ENCODE data around the gene PCSK9.

GRCh38 chr1:55010194-55010886, 29.0 kb upstream of the PCSK9 start:
- TF ChIP-seq POLR2A (IDR thresholded peaks at IDR 0.05; ENCODE audit: low read length) (no peak), MAFK (IDR thresholded peaks at IDR 0.05; ENCODE audit: partially characterized antibody) (no peak), CTCF (IDR thresholded peaks at IDR 0.05) (no peak), KDM5A (IDR thresholded peaks at IDR 0.05) (no peak), CEBPB (IDR thresholded peaks at IDR 0.05) (no peak), REST (IDR thresholded peaks at IDR 0.05) (no peak), RNF2 (IDR thresholded peaks at IDR 0.05; ENCODE audit: borderline replicate concordance, low read depth) (no peak), USF2 (IDR thresholded peaks at IDR 0.05) (no peak), RCOR1 (IDR thresholded peaks at IDR 0.05; ENCODE audit: low read depth, low read length) (no peak), BHLHE40 (IDR thresholded peaks at IDR 0.05; ENCODE audit: low read depth, low read length) (no peak), MAX (IDR thresholded peaks at IDR 0.05) (no peak), RAD21 (conservative IDR thresholded peaks at IDR 0.05 in 1 of 2, IDR thresholded peaks at IDR 0.05 in 1 of 2) (no peak)

All from A549 (cell line).